Activated T-cell treated with anti-CD3 and anti-CD28 coated beads for 4 hours (primary cell): ENCODE results near the gene ACTN1.

Experiments
- DNase-seq: peaks from one replicate; pipeline ENCODE4 v3.0.0-alpha.2; 2020

The ACTN1 gene

DNA sequence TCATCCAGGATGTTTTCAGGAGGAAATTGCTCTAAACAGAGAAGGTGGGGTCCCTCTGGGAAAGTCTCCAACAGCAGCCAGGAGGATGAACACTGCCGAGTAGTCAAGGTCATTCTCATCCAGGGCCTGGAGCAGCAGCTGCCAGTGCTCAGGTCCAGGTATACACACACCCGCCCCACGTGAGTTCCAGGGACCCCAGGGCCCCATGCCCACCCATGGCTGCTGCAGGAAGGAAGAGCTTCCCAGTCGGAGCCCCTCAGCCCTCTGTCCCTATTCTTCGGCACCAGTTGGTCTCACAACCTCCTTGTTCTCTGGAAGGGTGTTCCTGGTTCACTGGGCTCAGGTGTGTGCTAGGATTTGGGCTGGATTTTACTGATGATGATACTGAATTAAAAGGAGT, 72.7 kb downstream of the ACTN1 start:
- DNase-seq, result no peak

DNA sequence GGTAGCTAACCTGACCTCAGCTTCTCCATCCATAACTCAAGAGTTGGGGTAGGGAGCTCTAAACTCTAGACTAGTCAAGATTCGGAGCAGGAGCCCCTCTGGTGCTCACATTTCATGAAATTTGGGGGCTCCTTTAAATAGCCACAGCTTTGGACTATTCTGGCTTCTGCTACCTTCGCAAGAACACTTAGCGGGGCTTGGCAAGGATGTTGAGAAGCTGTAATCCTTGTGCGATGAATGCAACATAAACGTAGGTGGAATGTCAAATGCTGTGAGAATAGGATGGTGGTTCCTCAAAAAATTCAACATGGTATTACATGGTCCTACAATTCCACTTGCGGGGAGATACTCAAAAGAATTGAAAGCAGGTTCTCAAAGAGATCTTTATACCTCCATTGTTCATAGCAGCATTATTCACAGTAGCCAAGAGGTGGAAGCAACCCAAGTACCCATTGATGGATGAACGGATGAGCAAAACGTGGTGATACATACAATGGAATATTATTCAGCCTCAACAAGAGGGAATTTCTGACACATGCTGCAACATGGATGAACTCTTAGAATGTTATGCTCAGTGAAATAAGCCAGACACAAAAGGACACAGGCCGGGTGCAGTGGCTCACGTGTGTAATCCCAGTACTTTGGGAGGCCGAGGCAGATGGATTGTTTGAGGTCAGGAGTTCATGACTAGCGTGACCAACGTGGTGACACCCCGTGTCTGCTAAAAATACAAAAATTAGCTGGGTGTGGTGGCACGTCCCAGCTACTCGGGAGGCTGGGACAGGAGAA, 73.8 kb downstream of the ACTN1 start:
- DNase-seq, result no peak

DNA sequence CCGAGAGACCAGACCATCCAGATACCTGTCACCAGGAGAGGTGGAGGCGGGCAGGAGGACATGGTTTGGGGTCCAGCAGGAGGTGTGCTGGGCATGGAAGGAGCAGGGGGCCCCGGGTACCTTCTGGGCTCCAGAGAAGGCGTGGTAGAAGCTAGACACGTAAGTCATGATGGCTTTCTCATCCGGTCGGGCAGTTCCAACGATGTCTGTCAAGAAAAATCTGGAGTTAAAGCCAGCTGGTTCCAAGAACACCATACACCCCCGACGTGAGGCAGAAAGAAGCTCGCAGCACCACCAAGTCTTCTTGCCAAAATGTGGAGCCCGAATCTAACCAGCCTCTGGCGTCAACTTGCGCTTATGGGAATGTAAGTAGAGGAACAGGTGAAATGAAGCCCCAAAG, 76.7 kb downstream of the ACTN1 start:
- no peak for DNase-seq

DNA sequence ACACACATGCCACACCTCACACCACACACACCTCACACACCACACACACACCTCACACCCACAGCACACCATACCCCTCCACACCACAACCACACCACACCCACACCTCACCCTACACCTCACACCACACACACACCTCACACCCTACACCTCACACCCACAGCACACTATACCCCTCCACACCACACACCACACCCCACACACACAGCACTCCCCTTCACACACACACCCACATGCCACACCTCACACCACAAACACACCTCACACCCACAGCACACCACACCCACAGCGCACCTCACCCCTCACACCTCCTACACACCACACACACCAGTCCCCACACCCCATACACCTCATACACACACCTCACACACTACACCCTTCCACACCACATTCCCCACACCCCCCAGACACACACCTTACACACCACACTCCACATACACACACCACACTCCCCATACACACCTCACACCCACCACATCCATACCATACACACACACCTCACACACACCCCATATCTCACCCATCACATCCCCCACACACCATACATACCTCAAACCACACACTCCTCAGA, 80.0 kb downstream of the ACTN1 start:
- no peak for DNase-seq

DNA sequence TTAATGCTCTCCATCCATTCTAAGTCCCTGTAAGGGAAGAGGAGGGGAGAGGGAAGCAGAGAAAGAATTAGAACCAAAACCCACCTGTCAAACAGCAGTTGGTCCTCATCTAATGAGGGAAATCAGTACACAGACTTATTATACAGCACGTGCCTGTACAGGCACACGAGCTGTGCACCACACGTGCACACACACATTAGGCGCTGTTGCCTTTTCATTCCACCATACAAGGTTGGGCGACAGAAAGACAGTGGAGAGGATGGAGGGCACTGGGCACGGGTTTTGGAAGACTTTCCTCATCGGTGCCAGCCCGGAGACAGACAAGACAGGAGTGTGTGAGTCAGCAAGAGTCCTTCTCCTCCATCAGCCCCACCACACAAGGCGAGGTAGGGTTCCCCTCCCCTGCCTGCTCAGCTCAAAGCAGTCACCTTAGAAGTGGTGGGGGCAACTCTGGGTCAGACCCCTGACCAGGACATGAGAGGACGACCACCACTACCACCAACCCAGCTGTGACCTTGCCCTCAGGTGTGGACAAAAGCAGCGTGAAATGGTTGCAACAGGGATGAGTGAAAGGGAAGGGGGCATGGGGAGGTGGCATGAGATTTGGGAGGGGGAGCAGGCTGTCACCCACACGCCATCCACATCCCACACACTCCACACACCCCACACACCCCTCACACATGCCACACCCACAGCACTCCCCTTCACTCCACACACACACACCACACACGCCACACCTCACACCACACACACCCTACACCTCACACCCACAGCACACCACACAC, 80.7 kb downstream of the ACTN1 start:
- DNase-seq, result no peak

DNA sequence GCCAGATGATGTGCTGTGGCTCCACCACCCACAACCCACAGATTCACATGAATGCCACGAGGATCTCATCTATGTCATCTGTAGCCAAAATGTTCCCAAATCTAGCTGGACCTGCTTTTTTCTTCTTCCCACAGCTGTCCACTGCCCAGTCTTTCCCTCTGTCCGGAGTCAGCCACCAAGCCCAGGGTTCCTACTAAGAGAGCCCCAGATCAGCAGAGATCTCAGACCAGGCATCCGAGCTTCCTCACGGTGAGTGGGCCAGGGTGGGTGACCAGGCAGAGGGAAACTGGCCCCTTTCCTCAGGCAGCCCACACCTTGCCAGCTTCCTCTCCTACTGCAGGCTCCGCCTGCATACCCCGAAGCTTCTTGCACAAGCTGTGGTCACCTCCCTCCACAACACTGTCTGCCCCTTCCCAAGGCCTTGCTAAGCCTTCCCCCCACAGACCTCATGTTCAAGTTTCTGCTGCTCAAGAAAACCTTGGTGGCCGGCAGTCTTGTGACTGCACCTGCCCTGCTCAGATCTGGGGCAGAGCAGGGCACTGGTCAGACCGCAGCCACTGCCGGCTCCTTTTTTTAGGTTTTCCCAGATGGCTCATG, 81.4 kb downstream of the ACTN1 start:
- DNase-seq, result no peak

DNA sequence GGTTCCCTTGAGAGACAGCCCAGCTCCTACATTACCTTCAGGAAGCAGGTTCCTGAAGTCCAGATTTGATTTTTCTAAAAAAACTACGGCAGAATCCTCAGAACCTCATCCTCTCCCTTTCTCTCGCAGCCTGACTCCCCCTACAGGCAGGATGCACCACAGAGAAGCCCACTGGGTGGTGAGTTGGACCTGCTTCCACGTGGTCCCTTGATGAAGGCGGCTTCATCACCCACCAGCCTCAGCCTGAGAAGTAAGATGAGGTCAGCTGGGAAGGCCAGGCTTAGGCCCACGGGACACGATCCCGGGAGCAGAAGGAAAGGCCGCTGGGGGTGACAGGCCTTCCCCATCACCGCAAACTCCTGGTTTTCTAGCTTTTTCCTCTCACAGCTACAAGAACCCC, 83.0 kb downstream of the ACTN1 start:
- DNase-seq, result no peak

DNA sequence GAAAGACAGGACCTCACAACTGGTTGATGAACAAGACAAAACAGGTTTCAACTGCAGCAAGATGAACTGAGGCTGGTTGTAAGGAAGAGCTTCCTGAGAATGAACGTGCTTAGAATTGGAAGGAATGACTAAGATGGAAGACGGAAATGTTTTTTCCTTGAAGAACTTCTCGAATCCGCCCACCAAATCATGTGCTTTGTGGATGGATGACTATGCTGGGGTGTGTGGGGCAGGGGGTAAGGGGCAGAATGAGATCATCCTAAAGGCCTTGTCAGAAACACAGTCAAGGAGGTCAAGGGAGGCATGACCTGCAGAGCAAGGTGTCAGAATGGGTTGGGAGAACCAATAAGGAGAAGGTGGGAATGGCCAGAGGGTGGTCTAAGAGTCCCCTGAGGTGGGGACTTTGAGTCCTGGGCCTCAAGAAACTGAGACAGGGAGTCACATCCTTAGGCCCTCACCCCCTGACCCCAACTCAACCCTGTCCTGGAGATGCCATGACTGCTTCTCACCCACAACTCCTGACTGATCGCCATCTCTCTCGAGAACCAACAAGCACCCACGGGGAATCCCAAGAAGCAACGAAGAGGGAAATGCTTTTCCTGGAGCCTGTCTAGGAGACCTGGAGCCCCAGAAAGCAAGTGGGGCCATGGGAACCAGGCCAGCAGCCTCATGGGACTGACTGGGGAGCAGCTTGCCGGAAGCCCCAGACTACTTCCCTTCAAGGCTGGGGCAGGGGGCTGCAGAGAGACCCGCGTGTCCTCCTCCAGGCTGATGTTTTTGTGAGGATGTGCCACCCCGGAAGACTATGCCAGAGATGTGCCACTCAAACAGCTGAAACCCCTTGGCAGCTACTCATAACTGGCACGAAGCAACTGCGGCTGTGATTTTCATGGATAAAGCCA, 84.0 kb downstream of the ACTN1 start:
- DNase-seq, result no peak

DNA sequence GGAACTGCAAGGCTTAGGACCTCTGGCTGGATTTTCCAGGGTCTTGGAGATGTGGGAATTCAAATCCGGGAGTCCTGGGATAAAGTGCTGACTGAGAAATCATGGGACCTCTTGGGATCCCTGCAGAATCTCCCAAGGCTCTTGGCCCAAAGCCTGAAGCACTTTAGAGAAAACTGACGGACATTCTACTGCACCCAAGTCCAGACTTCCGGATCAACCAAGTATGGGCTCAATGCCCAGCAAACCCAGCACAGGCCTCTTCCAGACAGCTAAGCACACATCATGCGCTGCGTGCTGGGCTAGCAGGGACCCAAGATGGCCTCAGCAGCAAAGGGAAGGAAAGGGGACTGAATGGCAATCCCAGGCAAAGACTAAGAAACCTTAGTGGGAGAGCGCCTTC, 85.0 kb downstream of the ACTN1 start:
- DNase-seq, result no peak

DNA sequence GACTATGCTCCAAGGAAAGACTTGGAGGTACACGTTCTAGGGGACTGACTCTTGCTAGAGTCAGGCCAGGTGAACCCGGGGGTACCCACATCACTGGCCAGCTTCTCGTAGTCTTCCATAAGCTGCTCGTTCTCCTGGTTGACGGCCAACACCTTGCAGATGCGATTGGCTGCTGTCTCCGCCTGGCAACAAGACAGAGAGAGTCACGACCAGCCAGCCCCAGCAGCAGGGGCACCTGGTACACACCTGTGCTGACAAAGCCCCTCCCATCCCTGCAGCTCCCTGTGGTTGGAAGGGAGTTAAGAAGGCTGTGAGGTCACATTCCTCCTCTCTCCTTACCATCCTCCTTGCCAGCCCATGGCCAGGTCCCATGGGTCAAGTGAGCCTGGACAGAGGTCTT, 85.5 kb downstream of the ACTN1 start:
- DNase-seq, result no peak

DNA sequence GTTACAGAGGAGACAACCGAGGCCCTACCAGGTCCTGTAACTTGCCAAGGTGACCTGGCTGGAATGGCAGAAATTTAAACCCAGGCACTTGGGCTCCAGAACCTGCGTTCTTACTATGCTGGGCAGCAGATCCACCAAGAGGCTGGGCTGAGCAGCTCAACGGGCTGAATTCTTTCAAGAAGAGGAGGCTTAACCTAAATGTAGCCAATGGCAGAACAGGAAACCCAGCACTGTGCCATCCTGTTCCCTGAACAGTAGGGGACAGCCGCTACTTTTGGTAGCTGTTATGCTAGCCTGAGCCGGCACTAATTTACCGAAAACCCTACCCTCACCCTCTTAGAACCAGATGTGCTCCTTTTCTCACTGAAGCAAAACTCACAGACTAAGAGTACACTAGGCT, 86.1 kb downstream of the ACTN1 start:
- no peak for DNase-seq

DNA sequence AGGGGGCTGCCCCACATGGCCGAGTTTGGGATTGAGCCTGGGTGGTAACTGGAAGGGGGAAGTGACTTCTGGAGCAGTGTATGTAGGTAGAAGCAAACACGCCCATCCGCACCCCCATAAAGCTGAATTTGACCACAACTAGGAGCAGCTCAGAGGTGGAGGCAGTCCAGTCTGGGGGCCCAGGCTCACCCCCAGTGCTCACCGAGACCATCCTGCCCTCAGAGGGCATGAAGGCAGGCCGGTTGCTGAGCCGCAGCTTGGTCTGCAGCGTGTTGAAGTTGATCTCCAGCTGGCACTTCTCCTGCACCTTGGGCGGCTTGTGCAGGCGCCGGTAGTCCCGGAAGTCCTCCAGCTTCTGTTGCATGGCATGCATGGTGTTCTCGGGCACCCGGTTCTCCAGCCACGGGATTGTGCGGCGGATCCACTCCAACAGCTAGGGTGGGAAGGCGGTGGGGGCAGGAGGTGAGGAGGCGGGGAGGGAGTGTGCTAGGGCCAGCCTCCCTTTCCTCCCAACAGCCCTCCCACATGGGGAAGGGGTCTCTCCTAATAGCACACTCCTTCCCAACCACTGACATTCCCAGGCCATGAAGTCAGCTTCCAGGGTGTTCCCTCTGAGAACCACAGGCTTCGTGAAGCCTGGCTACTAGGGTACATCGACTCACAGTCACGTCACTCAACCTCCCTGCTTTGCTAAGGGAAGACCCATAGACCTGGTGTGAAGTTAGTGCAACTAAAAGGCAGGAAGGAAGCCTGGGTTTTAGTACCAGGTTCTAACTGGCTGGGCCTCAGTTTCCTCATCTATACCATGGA, 87.0 kb downstream of the ACTN1 start:
- DNase-seq, result no peak

DNA sequence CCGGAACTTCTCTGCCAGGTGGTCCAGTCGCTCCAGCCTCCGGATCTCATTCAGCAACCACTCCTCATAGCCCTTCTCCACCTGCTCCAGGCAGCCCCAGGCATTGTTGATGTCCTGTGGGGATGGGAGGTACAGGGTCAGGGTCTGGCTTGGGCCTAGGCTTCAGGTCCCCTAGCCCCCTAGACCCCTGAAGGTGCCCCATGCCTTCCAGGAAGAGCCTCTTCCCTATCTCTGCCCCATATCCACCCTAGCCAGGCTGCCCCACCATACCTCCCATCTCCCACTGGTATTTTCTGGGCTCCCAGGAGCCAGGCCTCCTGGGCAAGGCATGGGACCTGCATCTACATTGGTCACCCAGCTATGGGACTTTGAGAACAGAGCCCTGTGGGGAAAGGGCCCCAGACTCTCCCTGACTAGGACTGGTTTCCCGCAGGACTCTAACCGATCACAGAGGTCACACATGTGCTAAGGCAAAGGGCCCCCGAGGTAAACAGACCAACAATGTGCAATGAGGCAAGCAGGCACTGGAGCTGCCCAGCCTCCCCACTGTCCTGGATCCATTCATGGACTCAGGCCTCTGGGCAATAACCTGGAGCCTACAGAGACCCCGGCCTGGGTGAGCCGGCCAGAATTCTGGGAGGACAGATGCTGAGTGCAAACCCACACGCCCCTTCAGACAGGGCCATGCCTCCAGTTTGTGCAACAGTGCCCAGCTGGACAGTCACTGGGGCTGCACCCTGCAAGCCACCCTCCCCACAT, 88.8 kb downstream of the ACTN1 start:
- no peak for DNase-seq

DNA sequence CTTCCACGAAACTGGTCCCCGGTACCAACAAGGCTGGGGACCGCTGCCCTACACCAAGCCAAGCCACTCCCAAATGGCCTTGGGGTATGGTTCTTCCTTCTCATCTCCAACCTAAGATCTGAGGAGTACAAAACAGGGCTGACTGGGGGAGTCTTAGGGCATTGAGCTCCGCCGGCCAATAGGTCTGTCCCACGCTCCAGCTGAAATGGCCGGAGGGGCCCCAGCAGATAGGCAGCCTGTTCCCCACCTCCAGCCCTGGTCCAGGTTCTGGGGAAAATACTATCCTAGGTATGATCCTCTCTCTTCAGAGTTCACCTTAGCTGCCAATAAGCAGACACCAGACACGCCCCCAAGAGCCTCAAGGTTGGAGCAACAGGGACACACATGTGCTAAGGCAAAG, 90.2 kb downstream of the ACTN1 start:
- DNase-seq, result no peak

DNA sequence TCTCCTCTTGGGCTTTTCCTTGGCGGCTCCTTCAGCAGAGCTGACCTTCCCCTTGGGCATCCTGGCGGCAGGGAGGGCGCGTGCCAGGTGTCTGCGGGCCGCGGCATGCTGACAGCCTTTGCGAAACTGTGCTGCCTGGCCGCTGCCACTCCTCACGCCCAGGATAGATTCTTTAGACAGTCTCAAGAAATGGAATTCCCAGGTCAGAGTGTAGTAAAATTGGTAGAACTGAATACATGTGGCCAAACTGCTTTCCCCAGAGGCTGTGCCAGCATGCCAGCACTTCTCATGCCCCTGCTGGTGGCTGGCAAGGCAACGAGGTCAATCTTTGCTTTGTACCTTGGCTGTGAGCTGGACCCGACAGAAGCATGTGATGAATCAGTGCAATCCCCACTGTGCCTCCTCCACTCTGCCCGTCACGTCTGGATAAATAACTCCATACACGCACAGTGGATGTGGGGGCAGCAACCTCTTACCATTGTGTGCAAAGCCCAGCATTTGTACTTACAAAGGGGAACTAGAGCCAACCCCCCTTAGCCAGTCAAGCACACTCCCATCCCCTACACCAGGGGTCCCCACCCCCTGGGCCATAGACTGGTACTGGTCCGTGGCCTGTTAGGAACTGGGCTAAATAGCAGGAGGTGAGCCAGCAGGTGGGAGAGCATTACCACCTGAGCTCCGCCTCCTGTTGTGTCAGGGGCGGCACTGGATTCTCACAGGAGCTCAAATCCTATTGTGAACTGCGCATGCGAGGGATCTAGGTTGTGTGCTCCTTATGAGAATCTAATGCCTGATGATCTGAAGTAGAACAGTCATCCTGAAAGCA, 90.9 kb downstream of the ACTN1 start:
- no peak for DNase-seq

DNA sequence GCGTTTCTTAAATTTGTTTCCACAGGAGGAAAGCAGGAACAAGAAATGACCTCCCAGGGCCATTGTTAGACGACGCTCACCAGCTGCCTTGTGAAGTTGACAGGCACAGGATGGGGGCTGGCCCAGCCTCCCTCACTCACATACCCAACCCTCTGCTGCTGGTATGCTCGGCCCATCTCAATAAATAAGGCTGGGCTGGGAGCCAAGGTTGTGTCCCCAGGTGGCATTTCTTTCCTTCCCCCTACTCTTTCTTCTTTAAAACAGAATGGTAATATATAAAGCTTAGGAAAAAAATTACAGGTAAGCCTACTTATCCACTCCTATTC, 93.0 kb downstream of the ACTN1 start:
- DNase-seq, result no peak

DNA sequence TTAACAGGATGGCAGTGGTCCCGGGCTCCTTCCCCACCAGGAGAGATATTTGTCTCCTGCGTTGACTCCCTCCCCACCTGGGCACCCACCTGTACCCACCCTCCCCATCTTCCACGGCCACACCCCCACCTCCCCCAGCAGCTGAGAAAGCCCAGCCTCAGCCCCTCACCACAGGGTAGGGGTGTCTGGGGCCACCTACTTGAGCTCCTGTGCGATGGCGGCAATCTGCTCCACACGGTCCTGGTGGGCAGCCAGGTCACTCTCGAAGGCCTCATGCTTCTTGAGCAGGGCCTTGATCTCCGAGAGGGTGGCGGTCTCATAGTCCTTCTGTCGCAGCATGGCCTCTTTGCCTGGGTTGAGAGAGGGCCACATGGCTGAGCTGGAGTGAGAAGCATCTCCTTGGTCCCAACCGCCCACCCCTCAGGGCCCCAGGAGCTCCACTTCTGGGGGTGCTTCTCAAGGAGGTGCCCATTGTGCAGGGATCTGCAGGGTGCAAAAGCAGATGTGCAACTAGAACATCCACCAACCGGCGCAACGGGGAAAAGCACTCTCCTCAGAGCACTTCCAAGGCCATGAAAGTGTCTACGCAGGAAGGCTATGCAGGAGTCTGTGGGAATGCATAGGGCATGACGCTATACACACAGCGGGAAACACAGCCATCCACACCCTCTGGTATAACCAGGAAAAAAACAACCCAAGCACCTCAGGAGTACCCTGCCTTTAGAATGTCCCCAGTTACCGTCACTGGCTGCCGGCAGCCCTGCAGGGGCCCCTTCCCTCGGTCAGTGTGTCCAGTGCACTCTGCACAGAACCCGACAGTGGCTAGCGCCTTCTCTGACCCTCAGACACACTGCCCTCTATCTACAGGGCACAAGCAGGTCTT, 93.6 kb downstream of the ACTN1 start:
- DNase-seq, result no peak

DNA sequence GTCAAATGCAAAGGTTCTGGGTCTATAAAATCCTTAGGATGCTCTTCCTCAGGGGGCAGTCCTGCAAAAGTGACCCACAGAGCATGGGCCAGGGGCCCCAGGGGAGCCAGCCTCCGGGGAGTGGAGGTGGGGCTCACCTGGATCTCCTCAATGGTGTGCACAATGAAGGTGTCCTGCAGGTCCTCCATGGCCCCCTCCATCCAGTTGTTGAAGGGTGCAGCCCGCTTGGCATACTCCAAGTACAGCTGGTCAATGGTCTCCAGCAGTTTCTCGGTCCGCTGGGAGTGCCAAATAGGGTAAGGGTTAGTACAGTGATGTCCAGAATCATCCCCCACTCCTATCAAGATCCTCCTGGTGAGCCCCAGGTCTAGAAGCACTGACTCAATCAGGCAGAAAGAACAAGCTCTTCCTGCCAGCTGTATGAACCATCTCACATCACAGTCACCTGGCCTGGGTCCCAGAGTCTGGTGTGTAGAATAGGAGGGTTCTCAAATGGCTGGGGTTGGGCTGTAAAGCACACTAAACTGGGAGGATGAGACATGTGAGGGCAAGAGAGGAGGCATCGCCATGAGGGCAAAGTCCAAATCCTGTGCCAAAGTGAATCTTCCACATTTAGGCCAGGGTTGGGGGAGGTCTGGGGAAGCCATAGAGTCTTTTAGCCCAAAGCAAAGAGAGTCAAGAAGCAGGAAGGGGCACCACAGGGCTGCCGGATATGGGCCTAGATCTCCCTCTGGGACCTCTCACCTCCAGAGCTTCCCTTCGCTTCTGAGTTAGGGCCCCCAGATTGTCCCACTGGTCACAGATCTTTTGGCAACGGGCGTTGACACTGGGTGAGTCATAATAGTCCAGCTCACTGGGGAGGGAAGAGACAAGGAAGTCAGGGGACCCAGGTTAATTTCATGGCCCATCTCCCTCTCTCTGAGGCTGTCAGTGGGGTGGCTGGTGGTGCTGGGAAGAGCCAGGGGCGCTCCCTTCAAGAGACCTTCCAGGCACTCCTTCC, 94.8 kb downstream of the ACTN1 start:
- DNase-seq, result no peak
